Measurements from ENCODE around the gene CNOT9.

The CNOT9 gene

GRCh38 chr2:218642121-218642656, 73.5 kb downstream of the CNOT9 start:
- DNase-seq (ENCODE audit: extremely low spot score), result no peak
- CTCF ChIA-PET, result interaction anchor here (1.4 to 3.3 kb wide), 2 partner anchors 205 to 206 kb away, joined by 3 to 7 read pairs; no protein-coding TSS in a partner anchor
- no peak for TF ChIP-seq CTCF (IDR thresholded peaks at IDR 0.05; ENCODE audit: control extremely low read depth, extremely low read depth, low read depth, missing control alignments)
- POLR2A ChIA-PET, result interaction anchor here (0.6 kb wide), 1 partner anchor 172 kb away, joined by 5 read pairs; no protein-coding TSS in a partner anchor

DNA sequence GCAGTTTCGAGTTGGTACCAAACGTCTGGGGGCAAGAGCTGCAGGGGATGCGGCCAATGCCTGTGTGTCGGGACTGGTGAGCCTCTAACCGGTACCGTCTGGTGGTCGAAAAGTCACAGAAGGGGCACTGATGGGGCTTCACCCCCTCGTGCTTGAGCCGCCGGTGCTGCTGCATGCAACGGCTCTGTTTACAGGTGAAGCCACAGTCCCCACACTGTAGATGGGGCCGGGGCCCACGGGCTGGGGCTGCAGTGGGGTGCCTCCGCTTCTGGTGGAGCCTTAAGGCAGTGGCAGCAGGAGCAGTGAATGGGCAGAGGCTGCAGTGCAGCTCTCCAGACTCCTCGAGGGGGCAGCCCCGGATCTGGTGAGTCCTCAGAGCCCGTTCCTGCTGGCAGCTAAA, 74.1 kb downstream of the CNOT9 start:
- no peak for TF ChIP-seq CTCF (IDR thresholded peaks at IDR 0.05; ENCODE audit: control extremely low read depth, extremely low read depth, low read depth, missing control alignments)
- DNase-seq (ENCODE audit: extremely low spot score), result no peak
- CTCF ChIA-PET, result interaction anchor here (1.4 to 3.3 kb wide), 2 partner anchors 205 kb away, joined by 3 to 7 read pairs; no protein-coding TSS in a partner anchor
- POLR2A ChIA-PET, result no interaction called here

- ChIA-PET CTCF (interaction anchor here (0.9 kb wide), 1 partner anchor 15 kb away, joined by 4 read pairs; the partner anchor contains the start of genes BCS1L and ZNF142), POLR2A (no interaction called here)
- TF ChIP-seq CTCF (IDR thresholded peaks at IDR 0.05; ENCODE audit: control extremely low read depth, extremely low read depth, low read depth, missing control alignments), result no peak
- DNase-seq (ENCODE audit: extremely low spot score), result no peak
These were observed 75.2 kb downstream of the CNOT9 start for GRCh38 chr2:218643751-218644310.

DNA sequence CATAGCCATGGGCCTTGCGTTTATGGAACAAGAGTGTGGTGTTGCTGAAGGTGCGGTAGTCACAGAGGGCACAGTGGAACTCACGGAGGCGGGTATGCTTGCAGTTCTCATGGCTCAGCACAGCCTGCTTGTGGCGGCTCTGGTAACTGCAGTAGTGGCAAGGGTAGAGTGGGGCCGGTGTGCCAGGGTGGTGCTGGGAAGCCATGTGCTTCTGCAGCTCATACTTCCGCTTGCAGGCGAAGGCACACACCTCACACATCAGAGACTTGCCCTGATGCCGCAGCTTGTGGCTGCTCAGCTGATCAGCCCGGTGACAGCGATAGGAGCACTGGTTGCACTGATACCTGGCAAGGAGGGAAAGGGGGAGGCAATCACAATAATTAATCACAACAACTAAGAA, 76.1 kb downstream of the CNOT9 start:
- POLR2A ChIA-PET, result no interaction called here
- no peak for DNase-seq (ENCODE audit: extremely low spot score)
- CTCF ChIA-PET, result interaction anchor here (8.0 kb wide), 1 partner anchor 15 kb away, joined by 70 read pairs; the partner anchor contains the start of genes BCS1L and ZNF142
- no peak for TF ChIP-seq CTCF (IDR thresholded peaks at IDR 0.05; ENCODE audit: control extremely low read depth, extremely low read depth, low read depth, missing control alignments)

GRCh38 chr2:218645126-218645525, 76.5 kb downstream of the CNOT9 start:
- POLR2A ChIA-PET, result no interaction called here
- no peak for DNase-seq (ENCODE audit: extremely low spot score)
- TF ChIP-seq CTCF (IDR thresholded peaks at IDR 0.05; ENCODE audit: control extremely low read depth, extremely low read depth, low read depth, missing control alignments), result no peak
- CTCF ChIA-PET, result interaction anchor here (1.9 to 8.0 kb wide), 4 partner anchors 14 to 207 kb away, joined by 5 to 70 read pairs (median 20); partner anchors contain the start of genes BCS1L and ZNF142
